ENCODE measurements around the gene HDAC9.

HDAC9 gene

DNA sequence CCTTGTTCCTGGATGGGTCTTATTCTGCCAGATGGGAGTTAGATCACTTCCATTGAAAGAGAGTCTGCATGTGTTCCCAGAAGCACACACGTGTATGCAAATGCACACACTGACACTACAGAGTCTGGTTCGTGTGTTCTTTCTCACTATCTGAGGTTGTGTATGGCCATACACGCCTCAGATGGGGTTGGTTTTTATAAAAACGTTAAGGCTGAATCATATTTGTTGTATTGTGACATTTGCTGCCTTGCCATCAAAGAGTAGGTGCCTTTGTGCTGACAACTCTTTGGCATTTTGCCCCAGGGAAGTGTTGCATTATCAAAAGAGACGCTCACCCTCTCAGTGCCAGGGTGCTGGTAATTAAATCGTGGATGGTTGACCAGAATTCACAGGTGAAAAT, 37.7 kb upstream of the HDAC9 start (continued):
- TF ChIP-seq, protein P1, sequence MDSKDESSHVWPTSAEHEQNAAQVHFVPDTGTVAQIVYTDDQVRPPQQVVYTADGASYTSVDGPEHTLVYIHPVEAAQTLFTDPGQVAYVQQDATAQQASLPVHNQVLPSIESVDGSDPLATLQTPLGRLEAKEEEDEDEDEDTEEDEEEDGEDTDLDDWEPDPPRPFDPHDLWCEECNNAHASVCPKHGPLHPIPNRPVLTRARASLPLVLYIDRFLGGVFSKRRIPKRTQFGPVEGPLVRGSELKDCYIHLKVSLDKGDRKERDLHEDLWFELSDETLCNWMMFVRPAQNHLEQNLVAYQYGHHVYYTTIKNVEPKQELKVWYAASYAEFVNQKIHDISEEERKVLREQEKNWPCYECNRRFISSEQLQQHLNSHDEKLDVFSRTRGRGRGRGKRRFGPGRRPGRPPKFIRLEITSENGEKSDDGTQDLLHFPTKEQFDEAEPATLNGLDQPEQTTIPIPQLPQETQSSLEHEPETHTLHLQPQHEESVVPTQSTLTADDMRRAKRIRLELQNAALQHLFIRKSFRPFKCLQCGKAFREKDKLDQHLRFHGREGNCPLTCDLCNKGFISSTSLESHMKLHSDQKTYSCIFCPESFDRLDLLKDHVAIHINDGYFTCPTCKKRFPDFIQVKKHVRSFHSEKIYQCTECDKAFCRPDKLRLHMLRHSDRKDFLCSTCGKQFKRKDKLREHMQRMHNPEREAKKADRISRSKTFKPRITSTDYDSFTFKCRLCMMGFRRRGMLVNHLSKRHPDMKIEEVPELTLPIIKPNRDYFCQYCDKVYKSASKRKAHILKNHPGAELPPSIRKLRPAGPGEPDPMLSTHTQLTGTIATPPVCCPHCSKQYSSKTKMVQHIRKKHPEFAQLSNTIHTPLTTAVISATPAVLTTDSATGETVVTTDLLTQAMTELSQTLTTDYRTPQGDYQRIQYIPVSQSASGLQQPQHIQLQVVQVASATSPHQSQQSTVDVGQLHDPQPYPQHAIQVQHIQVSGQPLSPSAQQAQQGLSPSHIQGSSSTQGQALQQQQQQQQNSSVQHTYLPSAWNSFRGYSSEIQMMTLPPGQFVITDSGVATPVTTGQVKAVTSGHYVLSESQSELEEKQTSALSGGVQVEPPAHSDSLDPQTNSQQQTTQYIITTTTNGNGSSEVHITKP (tag by site-specific recombination; IDR thresholded peaks at IDR 0.05) = no peak

DNA sequence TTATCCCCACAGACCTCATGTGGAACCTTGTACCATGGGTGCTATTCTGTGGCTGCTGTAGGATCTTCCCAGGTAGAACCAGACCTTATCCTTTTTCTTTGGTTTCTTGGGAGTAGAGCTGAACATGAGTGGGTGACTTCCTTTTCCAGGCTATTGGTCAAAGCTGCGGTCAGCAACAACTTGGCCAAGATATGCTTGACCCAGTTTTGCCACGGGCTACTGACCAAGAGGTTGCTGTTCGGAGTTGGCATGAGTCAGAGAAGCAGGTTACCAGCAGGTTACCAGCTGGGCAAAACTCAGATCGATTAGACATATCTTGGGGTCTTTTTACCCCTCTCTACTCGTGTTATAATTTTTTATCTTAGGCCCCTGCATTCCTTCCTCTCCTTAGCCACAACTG, 36.7 kb upstream of the HDAC9 start:
- TF ChIP-seq REPIN1 (tag by site-specific recombination; IDR thresholded peaks at IDR 0.05; ENCODE audit: low read depth) (no peak), SP3 (tag by site-specific recombination; IDR thresholded peaks at IDR 0.05) (no peak), ZNF555 (tag by site-specific recombination; conservative IDR thresholded peaks at IDR 0.05) (no peak), ZNF561 (tag by site-specific recombination; IDR thresholded peaks at IDR 0.05; ENCODE audit: borderline replicate concordance) (no peak), ZNF610 (tag by site-specific recombination; IDR thresholded peaks at IDR 0.05; ENCODE audit: borderline replicate concordance) (no peak)
- Histone ChIP-seq H3K27ac (ENCODE audit: extremely low read depth, low read depth, low read length) (no peak overlapping the region), H3K36me3 (ENCODE audit: control insufficient read depth in 2 of 2, insufficient read depth in 1 of 2, low read length in 2 of 2) (no peaks in the 10 kb centered on the region), H3K4me3 (ENCODE audit: low read depth, low read length) (no peak overlapping the region), H3K9me3 (ENCODE audit: control insufficient read depth, insufficient read depth, low read depth, low read length) (no peaks in the 10 kb centered on the region), H3K4me1 (ENCODE audit: control insufficient read depth, insufficient read depth, low read length) (no peaks in the 10 kb centered on the region)
- ChIA-PET CTCF (no interaction called here), POLR2A (interaction anchor here (1.0 kb wide), 1 partner anchor 37 kb away, joined by 3 read pairs; the partner anchor contains the start of gene HDAC9)

DNA sequence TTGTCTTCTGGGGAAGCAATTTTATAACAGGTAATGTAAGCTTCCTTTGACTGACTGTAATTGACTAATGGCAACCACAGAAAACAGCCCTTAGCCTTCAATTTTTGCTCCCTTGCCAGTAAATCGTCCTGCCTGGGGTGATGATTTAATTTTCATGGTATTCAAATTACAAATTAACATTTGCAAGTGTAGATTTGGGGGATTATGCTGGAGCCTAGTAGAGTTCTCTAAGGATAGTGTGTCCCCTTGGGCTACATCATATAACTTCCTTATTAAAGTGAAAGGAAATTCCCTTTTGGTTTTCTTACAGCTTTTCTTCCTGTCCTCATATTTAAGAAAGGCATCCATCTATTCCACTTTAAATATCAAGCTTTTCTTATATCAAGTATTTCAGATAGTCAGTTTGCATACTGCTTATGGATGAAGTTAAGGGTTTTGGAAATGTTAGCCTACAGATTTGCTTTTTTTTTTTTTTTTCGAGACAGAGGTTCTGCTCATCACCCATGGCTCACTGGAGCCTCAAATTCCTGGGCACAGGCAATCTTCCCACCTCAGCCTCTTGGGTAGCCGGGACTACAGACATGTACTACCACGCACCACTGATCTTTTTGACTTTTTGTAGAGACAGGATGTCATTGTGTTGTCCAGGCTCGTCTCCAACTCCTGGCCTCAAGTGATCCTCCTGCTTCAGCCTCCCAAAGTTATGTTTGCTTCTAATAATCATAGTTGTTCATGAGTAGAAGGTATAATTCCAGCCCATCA, 35.9 kb upstream of the HDAC9 start:
- no peaks in the 10 kb centered on the region for H3K4me1 ChIP-seq (ENCODE audit: control insufficient read depth, insufficient read depth, low read length)
- ChIA-PET CTCF (no interaction called here), POLR2A (no interaction called here)
- no peak overlapping the region for H3K4me3 ChIP-seq (ENCODE audit: low read depth, low read length)
- no peak for TF ChIP-seq OSR2 (tag by site-specific recombination; IDR thresholded peaks at IDR 0.05)
- no peak for TF ChIP-seq ZNF76 (tag by site-specific recombination; IDR thresholded peaks at IDR 0.05; ENCODE audit: borderline replicate concordance, low read depth)
- TF ChIP-seq ZNF555 (tag by site-specific recombination; conservative IDR thresholded peaks at IDR 0.05) = no peak
- TF ChIP-seq ZNF785 (tag by site-specific recombination; IDR thresholded peaks at IDR 0.05) = no peak
- TF ChIP-seq ZNF501 (tag by site-specific recombination; IDR thresholded peaks at IDR 0.05) = no peak
- no peak for TF ChIP-seq HOXC10 (CRISPR knock-in tag; IDR thresholded peaks at IDR 0.05)
- no peak for TF ChIP-seq ZNF341 (tag by site-specific recombination; IDR thresholded peaks at IDR 0.05; ENCODE audit: low read depth)
- no peak for TF ChIP-seq ZNF600 (tag by site-specific recombination; IDR thresholded peaks at IDR 0.05)
- TF ChIP-seq SP7 (tag by site-specific recombination; IDR thresholded peaks at IDR 0.05) = no peak
- TF ChIP-seq ZNF391 (tag by site-specific recombination; IDR thresholded peaks at IDR 0.05; ENCODE audit: borderline replicate concordance, low read depth) = no peak
- TF ChIP-seq ZNF529 (tag by site-specific recombination; IDR thresholded peaks at IDR 0.05; ENCODE audit: insufficient replicate concordance) = no peak
- TF ChIP-seq ZBTB1 (tag by site-specific recombination; IDR thresholded peaks at IDR 0.05) = no peak
- no peak for TF ChIP-seq ZNF202 (tag by site-specific recombination; IDR thresholded peaks at IDR 0.05; ENCODE audit: borderline replicate concordance)
- TF ChIP-seq ZNF837 (tag by site-specific recombination; IDR thresholded peaks at IDR 0.05) = no peak
- TF ChIP-seq ZNF561 (tag by site-specific recombination; IDR thresholded peaks at IDR 0.05; ENCODE audit: borderline replicate concordance) = no peak
- no peak for TF ChIP-seq ZNF266 (tag by site-specific recombination; IDR thresholded peaks at IDR 0.05; ENCODE audit: low read depth)
- TF ChIP-seq ZNF174 (tag by site-specific recombination; IDR thresholded peaks at IDR 0.05) = no peak
- no peak for TF ChIP-seq ZNF157 (tag by site-specific recombination; IDR thresholded peaks at IDR 0.05)
- no peak for TF ChIP-seq ZNF843 (tag by site-specific recombination; IDR thresholded peaks at IDR 0.05)
- H3K27ac ChIP-seq (ENCODE audit: extremely low read depth, low read depth, low read length) = no peak overlapping the region
- no peaks in the 10 kb centered on the region for H3K9me3 ChIP-seq (ENCODE audit: control insufficient read depth, insufficient read depth, low read depth, low read length)
- H3K36me3 ChIP-seq (ENCODE audit: control insufficient read depth in 2 of 2, insufficient read depth in 1 of 2, low read length in 2 of 2) = no peaks in the 10 kb centered on the region
